HG02763 (cell line): ENCODE results near the gene ADGRF5.

Experiments used
- ATAC-seq: cut with Tn5 transposase; IDR thresholded peaks from one replicate; pipeline ENCODE4 v1.9.1; 2021; ENCODE audit warnings: mild to moderate bottlenecking, moderate library complexity; ENCODE audit not compliant: unreplicated experiment

ADGRF5 gene

DNA sequence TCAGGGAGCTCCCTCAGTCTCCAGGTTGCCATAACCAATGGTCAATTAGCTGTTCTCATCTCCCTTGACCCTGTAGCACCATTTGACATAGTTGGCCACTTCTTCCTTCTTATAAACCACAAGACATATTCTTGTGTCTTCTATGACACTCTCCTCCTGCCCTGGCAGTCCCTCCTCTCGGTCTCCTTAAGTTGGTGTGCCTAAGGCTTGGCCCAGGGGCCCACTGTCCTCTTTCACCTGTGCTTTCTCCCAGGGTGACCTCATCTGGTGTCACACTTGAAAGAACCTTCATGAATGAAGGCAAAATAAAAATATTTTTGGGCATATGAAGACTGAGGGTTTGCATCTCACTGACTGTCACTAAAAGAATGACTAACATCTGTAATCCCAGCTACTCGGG, 9.7 kb upstream of the ADGRF5 start:
- no peak for ATAC-seq

DNA sequence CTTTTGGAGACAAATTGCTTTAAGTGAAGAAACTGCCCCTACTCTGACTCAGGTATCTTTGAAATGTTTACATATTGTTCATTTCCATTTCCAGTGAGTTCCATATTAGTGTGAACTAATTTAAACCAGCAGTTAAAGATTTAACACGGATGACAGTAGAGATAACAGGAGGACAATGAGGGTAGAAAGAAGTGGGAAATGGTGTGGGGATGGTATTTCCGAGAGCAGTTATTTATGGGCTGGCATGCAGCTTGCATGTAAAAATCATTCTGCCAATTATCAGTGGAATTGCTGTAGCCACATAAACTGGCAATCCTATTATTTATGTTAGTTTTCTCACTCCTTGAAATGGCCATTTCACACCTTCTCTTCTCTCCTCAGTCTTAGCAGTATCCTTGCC, 8.6 kb upstream of the ADGRF5 start:
- no peak for ATAC-seq

DNA sequence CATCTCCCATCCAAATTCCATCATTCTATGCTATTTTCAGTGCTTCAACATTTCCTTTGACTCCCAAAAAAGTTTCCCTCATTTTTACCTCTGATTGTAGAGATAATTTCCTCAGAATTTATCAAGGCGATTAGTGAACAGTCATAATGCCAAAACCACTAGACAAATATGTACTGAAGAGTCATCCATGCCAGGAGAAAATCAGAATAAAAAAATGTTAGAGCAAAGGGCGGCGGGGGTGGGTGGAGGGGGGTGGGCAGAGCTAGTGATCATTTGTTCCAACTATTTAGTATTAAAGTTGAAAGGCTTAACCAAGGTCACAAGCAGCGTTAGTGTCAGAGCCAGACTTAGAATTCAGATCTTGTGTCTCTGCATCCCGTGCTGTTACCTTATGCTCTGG, 5.3 kb upstream of the ADGRF5 start:
- no peak for ATAC-seq

DNA sequence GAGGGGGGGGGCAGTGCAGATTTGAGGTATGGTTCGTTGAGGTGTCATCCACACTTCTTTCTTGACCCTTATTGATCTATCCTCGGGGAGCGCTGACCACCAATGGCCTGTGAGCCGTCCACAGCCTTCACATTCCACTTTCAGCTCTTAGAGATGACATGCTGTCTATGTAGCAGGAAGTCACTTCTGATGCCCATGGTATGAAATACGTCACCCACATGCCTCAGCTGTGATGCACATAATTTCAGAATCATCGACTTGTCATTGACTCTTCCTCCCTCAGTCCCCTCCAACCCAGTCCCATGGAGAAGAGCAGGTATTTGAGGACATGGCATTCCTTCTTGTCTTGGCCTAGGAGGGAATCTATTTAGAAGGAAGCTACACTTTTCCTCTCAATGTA, 4.7 kb upstream of the ADGRF5 start:
- no peak for ATAC-seq

DNA sequence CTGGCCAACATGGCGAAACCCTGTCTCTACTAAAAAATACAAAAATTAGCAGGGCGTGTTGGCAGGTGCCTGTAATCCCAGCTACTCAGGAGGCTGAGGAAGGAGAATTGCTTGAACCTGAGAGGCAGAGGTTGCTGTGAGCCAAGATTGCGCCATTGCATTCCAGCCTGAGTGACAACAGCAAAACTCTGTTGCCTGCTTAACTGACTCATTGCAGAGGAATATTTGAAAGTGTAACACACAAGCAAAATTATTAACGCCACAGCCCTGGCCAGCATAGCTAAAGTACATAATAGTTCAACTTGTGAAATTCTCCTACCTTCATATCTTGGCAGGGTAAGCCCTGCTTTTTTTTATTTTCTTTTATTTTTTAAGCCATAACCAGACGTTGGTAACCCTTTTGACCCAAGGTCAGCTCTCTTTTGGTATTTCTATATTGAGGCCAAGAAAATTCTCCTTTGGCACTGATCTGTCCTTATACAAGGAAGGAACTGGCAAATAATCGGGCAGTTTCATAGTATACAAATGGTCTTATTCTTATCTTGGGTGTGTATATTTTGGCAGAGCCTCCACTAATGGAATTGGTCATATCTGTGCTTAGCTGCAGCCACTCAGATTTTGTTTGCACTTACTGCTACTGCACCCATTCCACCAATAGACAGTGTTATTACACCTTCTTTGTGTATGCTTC, 4.0 kb upstream of the ADGRF5 start:
- ATAC-seq = no peak

DNA sequence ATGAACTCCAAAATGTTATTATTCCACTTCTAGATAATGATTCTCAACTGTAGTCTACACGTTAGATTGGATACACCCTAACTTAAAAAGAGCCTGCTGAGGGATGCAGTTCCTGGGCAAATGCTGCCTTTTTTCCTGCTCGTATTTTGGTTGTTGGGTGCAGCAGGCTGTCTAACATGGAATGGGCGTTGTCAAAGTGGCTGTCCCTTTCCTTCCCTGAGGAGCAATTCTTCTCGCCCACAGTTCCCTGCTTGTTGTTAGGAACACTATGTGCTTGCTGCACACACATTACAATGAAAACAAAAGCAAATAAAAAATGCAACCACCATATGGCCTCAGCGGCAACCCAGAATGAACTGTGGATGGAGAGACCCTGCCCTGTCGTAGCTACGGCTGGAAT, 1.7 kb upstream of the ADGRF5 start:
- ATAC-seq = no peak

DNA sequence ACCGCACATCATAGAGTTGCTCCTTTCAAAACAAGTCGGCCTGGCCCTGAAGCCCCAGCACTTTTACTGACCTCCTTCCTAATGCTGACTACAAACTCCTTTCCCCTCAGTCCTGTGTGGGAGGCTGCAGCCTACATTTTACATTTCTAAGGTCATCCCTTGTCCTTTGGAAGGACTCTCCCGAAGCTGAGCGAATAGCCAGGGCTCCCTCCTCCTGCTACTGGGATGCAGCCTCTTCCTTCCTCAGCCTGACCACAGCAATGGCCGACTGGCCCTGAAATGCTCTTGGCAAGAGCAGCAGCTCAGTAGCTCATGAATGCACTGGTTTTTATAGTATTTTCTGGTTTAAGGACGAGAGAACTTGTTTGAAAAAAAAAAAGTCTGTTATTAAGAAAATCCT, 679 bp downstream of the ADGRF5 start:
- no peak for ATAC-seq

DNA sequence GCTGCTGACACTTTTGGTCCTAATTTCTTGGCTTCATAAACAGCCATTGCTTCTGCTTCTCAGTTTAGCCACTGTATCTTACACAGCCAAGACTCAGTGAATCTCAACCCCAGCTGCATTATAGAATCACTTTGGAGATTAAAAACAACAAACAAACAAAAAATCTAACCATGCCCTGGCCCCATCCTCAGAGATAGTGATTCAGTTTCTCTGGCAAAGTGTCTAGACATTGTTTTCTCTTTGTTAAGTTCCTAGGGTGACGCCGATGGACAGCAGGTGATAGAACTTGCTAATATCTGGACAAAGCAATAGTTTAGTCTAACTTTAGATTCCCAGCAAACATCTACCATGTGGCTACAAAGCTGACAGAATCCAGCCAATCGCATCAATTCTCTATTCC, 2.9 kb downstream of the ADGRF5 start:
- no peak for ATAC-seq

DNA sequence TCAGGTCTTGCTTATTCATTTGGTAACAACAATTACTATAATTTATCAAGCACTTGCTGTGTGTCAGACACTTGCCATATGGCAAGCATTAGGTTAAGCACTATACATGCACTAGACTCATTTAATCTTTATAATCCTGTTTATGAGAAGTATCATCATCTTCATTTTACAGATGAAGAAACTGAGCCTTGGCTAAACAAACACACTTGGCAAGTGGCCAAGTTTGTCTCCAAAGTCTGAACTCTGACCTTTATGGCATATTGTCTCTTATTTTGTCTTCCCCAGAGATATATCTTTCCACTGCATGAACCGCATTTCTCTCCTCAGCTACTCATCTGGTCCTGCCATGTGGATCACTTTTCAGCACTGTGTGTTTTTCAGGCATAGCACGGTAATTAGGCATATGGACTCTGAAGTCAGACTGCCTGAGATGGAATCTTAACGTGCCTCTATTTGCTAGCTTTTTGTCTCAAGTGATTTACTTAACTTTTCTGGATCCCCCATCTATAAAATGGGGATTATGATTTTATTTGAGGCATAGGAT, 4.7 kb downstream of the ADGRF5 start:
- ATAC-seq = no peak

DNA sequence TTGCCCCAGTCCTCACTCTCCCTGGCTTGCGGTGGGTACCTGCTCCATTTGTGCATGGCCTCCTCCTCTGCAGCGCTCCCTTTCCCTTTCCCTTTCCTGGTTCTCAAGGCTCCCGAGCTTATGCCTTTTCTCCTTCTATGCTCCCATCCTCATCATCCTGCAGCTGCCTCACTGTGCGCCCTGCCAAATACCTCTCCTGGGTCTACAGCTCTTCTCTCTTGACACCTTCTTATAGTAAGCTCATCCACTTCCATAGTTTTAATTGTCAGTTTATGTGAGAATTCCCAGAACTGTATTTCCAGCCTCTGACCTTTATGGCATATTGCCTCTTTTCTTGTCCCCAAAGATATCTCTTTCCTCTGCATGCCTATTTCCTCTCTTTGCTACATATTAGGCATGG, 5.9 kb downstream of the ADGRF5 start:
- ATAC-seq = no peak

DNA sequence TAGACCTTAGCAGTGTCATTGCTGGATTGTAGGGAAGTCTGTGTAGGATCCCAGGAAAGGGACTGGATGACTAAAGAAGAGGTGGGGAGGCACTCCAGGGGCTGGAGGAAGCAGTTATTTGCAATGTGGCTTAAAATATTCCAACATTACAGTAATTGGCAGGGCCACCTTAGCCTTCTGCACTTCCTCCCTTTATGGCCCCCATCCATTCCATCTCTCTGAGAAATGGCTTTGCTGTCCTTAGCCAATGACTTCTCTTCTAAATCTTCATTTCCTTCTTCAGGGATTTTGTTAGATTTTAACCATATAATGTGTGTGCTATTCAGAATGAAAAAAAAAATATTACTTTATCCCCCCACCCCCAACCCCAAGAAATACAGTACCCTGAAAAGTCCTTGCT, 6.4 kb downstream of the ADGRF5 start:
- no peak for ATAC-seq

DNA sequence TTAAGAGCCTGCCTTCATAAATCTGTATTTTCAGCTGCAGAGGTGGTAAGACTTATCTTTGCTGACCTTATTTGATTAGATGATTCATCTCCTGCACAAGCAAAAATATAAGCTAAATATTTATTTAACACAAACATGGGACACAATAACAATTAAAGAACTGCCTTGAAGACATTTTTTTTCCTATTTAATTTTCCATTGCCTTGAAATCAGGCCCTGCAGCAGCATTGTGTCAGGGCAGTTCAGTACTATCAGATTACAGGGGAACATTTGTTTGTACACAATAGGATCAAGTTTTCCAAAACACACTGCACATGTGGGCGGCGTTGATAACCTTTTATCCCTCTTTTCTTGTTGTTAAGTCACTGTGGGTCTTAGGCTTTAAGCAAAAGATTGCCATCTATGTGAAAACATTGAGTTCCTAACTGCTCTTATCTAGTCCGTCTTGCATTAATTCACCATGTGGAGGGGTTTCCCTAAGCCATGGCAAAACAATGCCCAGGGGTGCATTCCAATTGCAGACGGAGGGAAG, 7.4 kb downstream of the ADGRF5 start:
- no peak for ATAC-seq

DNA sequence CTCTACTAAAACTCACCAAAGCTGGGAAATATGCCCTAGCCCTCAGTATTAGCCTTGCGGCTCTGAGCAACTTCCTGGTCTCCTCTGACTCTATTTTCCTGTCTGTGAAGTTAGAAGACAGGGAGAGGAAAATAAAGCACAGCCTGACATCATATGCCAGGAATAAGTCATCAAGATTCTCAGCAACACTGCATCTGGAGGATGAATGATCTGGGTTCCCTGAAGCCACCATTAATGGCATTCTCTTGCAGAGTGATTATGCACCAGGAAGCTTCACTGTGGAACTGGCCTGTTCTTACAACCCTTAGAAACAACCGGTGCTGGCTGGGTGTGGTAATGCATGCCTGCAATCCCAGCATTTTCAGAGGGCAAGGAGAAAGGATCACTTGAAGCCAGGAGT, 12.4 kb downstream of the ADGRF5 start:
- no peak for ATAC-seq

DNA sequence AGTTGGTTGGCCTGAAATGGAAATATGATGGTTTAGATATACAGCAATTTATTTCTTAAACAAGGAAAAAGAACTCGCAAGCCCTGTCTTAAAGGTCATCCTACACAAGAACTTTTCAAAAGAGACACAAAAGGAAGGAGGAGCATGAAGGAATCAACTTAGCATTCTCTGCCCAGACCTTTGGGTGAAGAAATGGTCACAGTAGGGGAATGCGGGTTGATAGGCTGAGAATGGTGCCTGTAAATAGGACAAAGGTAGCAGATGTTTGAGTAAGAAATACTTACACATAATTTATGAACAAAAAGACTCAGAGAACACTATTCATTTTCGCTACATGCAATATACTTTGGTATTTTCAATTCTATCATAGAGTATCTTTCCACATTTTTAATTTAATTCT, 15.0 kb downstream of the ADGRF5 start:
- no peak for ATAC-seq

DNA sequence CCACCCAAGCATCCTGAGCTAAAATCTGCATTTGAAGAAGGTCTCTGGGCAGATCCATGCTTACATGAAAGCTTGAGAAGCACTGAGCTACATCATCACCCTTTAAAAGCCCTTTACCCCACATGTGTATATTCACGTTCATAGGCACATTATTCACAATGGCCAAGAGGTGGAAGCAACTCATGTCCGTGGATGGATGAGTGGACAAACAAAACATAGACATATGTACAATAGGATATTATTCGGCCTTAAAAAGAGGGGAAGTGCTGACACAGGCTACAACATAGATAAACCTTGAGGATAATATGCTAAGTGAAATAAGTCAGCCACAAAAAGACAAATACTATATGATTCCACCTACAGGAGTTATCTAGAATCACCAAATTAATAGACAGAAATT, 17.6 kb downstream of the ADGRF5 start:
- no peak for ATAC-seq

DNA sequence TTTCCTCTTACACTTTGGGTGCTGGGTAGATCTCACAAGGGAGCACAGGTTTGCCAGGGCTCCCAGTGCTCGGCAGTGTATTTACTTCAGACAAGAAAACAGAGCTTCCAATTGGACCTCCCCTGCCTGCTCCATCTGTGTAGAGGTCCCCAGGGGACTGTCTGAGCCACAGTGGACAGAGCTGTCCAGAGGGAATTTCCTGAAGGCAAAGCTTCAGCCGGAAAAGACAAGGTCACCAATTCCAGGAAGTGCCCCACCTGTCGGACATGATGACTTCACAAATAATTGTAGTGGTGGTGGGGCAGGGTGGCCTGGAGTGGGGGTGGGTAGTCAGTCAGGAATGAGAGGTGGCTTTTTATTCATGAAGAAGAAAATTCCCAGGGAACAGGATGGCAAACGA, 18.6 kb downstream of the ADGRF5 start:
- ATAC-seq = no peak

DNA sequence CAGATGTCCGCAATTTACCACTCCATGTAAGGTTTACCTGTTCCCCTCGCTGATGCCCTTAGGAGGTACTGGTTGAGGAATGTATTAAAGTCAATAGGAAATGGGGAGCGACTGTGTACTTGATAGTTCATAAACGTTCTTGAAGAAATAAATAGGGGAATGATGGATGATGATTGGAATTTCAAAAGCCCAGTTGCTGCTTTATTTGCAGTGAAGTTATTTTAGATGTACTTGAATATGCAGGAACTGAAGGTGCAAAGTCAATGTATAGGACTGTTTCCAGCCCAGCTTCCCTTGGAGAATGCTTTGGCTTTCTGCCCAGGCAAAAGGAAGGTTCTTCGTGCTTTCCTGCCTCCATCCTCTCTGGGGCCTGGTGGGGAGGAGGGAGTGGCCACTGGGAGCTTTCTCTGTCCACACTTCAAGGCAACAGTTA, 19.8 kb downstream of the ADGRF5 start:
- ATAC-seq = no peak

DNA sequence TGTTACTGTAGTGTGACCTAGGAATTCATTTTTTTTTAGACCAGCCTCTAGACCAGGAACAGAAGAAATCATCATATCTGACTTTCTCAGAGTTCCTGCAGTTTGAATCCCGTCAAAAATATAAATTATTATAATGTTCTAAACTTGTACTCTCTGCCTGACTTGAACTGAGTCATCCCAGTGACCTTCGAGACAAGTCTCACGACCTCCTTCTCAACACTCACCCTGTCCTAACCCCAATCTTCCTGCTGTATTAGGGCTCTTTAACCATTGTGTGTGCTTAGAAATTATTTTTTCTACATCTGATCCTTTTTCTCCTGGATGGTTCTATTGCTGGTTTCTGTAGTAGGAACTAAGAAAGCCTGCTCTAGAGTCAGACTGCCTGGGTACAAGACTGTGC, 21.5 kb downstream of the ADGRF5 start:
- ATAC-seq = no peak

DNA sequence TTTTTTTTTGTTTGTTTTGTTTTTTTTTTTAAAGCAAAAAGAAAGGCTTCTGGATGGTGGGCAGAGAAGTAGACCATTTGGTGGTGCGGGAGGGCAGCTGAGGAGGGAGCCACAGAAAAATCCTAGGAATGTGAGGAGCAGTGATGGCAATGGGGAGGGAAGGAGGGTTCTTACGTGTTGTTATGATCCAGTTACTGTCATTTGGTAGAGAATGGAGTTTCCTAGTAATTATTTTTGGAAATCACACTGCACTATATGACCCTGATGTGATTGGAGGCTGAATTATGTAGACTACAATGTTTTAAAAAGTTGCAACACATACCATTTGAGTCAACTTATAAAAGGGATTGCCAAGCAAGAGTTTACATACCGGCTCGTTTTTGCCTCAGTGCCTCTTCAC, 22.1 kb downstream of the ADGRF5 start:
- ATAC-seq = no peak

DNA sequence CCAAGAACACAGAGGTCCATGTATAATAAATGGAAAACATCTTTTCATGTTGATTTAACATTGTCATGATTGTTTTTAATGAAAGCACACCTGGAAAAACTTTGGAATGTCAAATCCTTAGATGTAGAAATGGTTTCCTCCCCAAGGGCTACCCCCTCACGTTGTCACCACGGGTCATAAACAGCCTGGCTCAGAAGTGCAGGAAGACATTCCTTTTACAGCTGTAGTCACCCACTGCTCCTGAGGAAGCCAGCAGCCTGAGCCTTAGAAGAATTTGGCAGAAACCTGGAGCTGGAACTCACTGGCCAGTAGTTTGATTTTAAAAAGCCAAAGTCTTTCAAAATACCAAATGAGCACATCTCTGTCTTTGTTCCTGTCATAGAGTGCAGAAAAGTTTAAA, 23.7 kb downstream of the ADGRF5 start:
- ATAC-seq = no peak

DNA sequence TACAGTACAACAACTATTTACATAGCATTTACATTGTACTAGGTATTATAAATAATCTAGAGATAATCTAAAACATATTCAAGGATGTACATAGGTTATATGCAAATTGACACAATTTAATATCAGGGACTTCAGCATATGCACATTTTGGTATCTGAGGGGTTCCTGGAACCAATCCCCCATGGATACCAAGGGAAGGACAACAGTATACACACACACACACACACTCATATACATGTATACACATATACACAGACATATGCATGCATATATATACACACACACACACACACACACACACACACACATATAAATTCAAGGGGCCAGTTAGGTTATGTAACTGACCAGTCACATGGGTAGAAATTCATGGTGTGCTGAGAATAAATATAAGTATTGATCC, 24.9 kb downstream of the ADGRF5 start:
- no peak for ATAC-seq

DNA sequence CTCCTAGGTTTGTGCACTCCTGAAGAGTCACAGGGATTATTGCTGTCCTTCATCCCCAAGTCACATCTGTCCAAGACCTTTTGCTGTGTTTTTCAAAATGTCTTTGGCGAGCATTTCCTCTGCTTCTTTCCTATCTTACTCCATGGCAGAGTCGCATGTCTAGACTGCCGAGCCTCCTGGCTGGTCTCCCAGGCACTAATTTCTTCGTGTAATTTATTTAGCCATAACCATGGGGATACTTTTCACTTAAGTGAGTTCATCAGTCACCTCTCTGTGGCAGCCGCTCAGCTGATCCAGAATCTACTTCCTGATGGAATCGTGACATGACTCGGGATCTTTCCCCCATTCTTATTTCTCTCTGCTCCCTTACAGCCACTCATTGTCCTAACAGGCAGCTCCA, 25.8 kb downstream of the ADGRF5 start:
- ATAC-seq = no peak

DNA sequence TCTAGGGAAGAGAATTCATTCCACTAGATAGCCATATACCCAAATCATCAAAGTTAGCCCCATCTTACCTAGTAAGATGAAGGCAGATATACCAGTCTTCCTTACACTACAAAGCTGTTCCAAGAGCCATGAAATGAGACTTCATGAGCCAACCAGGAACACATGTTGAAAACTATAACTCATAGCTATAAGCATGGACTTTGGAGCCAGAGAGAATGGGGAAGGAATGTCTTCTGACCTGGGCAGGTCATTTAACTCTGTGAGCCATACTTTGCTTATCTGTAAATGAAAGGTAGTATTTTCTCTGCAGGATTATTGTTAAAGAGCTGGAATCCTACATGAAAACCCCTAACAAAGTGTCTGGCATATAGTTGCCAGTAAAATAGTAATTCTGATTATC, 27.3 kb downstream of the ADGRF5 start:
- no peak for ATAC-seq
